GOT3 (cell line): Measurements from ENCODE around the gene RGL3.
"Not testable (repeated sequence)": the region's sequence is repeated elsewhere in the genome, so short reads cannot be mapped to it uniquely, and the experiment has no call there.

Experiments
- DNase-seq: peaks from one replicate; lab custom pipeline; 2025; ENCODE audit warnings: mixed read lengths; lab: John Stamatoyannopoulos, UW

The RGL3 gene

DNA sequence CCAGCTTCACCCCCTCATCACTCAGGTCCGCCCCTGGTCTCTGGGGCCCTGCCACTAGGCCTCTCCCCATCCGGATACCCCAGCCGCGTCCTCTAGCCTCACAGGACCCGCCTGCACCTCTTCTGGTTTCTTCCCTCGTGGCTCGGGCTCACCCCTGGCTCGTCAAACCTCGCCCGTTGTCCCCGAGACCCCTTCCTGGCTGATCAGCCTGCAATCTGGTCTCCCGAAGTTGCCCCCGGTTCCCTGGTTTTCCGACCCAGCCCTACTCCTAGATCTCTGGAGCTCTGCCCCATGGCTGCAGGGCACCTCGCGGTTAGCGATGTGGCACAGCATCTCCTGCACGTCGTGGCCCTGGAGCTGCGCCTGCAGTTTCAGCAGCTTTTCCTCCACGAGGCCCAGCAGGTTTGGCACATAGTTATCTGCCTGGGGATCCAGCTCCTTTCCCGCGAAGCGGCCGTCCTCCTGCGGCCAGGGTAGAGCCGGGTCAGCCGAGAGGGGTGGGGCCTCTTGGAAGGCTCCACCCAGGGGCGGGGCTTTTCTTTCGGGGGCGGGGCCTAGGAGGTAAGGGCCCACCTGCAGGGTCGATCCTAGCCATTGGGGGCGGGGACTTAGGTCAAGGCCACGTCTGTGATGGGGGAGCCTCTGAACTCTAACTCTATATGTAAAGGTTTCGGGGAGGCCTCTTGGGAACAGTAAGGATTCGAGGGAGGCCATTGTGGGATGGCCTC lies 2.4 kb upstream of the RGL3 start:
- DNase-seq: no peak

DNA sequence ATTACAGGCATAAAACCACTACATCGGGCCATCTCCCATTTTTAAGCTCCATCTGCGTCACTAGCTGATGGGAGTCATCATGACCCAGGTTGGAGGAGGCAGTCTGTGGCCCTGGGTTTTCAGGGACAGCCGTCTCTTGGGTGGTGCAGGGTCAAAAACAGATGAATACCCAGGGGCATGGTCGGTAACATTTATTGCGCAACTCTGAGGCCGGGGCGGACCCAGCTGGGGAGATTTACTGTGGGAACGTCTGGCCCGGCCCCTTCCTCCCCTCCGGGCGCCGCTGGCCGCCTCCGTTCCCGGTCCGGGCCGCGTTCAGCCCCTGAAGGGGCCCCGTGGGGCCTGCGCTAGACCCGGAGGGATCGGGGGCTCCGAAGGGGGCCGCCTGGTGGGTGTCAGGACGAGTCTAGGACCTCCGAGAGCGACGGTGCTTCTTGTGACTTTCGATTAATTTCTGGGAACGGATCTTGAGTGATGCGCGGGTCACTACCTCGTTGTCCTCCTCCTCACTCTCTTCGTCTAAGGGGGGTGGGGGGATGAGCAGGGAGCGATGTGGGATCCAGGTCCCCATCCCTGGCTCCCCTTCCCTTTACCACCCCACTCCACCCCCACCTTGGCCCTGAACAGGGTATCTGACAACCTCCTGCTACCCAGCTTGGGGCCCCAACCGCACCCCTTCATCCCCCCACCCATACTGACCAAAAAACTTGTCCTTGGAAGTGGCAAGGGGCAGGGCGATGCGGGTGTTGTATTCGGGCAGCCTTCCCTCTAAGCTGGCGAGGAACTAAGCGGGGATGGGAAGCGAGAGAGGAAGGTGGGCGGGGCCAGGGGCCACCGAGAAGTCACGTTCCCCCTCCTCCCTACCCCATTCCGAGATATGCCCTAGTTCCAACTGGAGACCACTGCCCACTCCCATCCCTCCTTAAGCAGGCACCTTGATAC lies 1.6 kb upstream of the RGL3 start:
- DNase-seq: no peak

DNA sequence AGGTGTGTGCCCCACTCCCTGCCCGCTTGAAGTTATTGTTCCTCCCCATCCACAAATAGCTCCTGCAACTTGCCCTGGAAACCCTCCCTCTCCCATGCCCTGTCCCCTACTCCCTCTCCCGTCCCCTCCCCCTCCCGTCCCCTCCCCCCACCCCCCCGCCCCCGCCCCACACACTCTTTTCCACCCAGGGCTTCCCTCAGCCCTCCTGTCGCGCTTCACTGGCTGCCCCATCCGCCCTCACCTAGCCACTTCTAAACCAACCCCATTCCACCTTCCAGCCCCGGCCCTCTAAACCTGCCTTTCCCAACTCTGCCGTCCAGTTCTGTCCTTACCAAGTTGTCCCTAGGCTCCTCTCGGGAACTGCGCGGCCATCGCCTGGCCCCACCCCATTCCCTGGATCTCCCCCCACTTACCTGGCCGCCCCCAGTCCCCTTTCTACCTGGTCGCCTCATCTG lies 993 bp downstream of the RGL3 start:
- DNase-seq: no peak

DNA sequence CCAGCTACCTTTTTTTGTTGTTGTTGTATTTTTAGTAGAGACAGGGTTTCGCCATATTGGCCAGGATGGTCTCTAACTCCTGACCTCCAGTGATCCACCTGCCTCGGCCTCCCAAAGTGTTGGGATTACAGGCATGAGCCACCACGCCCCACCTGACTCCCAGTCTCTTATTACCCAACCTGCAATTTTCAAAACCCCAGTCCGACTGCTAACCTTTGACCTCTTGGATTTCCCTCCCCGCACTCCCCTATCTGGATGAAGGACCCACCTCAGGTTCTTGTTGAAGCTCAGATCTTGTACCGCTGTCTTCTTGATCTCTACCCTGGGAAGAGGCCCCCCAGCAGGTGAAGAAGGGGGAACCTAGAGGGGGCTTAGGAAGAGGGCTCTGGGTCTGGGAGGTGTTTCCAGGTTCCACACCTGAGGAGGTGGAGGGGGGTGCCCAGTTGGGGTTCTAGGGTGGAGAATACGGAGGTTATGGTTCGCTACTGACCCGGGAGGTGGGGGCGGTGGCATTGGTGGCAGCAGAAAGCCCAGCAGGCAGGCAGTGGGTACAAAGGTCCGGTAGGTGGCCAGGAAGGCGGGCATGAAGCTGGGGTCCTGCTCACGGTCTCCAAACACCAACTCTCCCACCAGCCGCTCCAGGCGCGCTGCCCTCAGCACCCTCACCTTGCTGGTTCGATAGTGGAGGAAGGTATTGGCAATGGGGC lies 2.6 kb downstream of the RGL3 start:
- DNase-seq: no peak

DNA sequence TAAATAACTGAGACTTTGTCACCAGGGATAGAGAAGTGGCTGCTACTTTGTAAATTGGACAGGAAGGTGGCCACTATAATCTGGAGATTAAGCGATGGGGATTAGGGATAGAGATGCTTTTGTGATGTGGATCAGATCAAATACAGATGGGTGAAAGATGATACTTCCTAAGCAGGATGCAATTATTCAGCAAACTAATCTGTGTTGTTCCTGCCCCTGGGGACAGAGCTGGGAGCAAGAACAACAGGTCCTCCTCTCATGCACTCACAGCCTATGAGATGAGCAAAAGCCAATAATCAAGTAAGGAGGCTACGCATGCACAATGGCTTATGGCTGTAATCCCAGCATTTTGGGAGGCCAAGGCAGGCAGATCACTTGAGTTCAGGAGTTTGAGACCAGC lies 4.6 kb downstream of the RGL3 start:
- no peak for DNase-seq

DNA sequence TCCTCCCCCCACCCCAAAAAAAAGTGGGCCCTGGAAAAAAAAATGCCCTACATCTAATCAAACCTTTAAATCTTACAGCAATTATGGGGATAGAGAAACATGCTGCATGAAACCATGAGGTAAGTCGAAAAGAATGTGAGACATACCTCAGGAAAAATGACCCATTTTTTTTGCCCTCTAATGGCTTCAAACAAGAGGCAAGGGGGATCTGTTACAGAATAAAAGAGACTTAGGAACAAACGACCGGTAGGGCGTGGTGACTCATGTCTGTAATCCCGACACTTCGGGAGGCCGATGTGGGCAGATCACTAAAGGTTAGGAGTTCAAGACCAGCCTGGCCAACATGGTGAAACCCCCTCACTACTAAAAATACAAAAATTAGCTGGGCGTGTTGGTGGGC lies 8.4 kb downstream of the RGL3 start:
- DNase-seq: no peak

DNA sequence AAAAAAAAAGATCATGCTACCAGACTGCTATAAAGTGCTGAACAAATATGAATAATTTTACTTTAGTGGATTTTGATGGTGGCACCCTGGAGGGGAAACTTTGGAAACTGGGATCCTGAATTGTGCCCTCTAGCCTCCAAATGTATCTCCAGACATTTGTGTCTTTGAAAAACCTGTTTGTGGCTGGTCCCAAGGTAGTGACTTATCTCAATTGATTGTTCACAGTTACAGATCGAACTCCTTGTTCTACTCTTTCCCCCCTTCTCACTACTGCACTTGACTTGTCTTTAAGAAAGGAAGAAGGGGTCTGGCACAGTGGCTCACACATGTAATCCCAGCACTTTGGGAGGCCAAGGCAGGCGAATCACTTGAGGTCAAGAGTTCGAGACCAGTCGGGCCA lies 10.5 kb downstream of the RGL3 start:
- DNase-seq: no peak

DNA sequence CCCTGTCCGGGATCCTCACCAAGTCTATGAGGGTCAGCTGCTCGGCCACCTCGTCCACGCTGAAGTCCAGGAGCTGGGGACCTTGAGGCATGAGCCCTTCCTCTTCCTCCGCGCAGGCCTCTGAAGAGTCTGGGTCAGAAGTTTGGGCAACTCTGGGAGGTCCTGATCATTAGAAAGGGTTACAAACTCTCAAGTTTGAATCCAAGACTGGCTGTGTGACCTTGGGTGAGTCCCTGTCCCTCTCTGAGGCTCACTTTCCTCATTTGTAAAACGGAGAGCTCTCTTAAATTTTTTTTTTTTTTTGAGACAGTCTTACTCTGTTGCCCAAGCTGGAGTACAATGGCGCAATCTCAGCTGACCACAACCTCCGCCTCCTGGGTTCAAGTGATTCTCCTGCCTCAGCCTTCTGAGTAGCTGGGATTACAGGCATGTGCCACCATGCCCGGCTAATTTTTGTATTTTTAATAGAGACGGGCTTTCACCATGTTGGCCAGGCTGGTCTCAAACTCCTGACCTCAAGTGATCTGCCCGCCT lies 12.3 kb downstream of the RGL3 start:
- DNase-seq: not testable (repeated sequence)

DNA sequence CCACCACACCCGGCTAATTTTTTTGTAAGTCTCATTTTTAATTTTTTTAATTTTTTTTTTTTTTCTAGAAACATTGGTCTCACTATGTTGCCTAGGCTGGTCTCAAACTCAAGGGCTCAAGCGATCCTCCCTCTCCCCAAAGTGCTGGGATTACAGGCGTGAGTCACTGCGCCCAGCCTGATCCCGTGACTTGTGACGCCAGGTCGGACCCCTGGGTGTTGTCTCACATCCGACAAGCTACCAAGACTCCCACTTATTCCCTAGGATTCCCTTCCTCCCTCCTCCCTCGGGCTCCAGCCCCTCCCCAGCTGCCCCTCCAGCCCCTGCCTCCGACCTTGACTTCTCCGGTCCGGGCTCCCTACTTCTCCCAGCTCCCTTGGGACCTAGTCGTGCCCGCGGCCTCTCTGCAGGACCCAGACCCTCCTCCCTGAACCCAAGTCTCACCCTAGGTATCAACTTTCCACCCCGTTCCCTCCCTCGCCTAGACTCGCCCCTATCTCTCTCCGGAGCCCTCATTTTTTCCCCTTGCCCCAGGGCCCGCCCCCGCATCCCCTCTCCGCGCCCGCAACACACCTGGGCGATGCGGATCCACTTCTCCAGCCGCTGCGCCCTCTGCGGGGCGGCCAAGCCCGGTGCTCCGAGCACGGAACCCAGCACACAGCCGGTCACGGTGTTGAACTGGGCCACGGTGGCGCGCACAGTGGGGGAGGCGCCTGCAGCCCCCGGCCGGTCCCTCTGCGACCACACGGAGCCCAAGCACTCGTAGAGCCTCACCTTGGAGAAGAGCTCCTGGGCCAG lies 13.1 kb downstream of the RGL3 start:
- DNase-seq: no peak

DNA sequence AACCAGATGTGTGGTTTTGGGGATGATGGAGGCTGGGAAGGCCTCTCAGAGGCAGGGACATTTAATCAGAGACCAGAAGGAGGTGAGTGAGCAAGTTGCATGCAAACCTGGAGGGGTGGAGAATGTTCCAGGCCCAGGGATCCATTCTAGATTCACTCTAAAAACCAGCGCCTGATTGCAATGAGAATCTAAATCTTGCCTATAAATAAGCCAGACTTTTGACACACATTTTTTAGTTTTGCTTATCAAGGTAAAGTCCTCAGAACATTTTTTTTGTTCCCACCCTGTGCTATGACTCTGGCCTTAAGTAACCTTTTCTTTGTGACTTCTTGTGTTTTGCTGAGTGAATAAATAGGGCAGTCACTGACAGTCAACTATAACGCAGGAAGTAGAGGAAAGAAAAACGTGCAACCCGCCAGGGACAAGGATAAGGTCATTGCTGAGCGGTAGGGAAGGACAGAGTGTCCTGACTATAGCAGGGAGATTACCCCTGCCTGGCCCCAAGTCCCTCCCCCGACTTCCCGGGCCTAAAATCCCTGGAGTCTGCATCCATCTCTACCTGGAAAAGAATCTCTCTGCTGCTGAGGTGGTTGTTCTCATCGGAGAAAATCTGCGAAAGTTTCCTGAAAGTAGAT lies 14.4 kb downstream of the RGL3 start:
- no peak for DNase-seq

DNA sequence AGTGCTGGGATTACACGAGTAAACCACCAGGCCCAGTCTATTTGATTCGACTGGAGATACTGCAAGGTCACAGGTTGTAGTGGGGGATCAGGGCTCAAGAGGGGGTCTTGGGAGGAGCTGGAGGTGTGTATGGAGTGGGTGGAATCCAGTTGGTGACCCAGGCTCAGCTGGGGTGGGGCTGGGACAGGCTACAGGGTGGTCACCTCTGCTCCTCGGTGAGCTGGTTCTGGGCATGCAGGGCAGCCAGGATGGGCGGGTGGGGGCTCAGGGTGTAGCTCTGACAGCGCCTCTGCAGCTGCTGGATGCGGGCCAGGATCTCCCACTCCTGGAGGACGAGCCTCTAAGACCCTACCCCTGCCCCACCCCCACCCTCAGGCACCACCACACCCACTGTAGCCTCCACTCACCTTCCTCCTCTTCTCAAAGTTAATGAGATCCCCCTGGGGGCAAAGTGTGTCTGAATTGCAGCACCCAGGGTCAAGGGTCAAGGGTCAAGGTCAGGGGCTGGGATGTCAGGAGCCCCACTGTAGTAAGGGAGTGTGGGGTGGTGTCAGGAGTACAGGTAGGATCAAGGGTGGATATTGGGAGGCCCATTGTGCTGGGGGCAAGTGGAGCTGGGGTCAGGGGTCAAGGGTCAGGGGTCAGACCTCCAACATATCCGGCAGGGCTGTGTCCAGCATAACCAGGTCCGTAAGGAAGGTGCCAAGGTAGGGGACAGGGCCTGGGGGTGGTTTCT lies 17.1 kb downstream of the RGL3 start:
- DNase-seq: no peak

DNA sequence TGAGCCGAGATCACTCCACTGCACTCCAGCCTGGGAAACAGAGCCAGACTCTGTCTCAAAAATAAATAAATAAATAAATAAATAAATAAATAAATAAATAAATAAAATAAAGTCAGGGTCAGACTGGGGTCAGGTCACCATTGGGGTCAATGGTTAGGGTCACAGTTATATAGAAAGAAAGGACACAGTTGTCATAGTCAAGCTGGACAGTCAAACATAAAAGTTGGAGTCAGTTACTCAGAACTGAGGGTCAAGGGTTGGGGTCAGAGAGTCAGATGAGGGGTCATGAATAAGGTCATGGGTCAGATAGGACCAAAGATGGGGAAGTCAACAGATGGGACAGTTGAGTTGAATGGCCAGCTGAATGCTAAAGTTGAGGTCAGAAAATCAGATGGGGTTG lies 18.3 kb downstream of the RGL3 start:
- DNase-seq: no peak

DNA sequence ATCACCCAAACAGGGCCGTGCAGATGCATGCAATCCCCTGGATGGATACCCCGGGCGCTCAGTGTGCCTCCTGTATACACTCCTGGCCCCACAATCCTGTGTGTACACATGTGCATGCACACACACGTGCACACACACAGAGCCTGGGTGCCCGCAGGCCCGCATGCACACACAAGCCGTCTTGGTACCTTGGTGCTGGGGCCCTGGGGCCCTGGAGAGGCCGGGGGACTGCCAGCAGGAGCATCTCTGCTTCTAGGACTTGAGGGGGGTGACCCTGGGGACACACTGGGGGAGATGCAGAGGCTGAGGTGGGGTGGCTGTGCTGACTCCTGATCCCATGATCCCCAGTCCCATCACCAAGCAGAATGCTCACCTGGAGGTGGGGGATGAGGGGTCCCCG lies 19.4 kb downstream of the RGL3 start:
- DNase-seq: no peak

DNA sequence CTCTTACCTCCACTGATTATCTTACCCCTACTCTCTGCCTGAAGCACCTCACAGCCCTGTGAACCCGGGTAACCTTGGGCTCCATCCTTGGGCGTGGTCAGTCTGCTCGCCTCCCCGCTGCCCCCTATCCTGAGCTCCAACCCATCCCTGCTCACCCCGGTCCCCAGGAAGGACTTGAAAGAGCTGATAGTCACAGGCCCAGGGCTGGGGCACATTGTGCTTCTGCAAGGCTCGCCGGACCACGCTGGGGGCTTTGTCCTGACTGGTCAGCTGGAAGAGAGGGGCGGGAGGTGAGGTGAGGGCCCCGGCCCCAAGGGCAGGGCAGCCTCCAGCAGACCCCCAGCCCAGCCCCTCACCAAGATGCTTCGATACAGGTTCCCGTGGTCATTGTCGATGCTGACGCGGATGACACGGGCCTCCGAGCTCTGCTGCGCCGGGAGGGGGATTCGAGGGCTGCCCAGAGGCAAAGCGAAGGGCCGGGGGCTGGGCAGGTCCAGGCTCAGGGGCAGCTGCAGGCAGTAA lies 22.0 kb downstream of the RGL3 start:
- DNase-seq: no peak

DNA sequence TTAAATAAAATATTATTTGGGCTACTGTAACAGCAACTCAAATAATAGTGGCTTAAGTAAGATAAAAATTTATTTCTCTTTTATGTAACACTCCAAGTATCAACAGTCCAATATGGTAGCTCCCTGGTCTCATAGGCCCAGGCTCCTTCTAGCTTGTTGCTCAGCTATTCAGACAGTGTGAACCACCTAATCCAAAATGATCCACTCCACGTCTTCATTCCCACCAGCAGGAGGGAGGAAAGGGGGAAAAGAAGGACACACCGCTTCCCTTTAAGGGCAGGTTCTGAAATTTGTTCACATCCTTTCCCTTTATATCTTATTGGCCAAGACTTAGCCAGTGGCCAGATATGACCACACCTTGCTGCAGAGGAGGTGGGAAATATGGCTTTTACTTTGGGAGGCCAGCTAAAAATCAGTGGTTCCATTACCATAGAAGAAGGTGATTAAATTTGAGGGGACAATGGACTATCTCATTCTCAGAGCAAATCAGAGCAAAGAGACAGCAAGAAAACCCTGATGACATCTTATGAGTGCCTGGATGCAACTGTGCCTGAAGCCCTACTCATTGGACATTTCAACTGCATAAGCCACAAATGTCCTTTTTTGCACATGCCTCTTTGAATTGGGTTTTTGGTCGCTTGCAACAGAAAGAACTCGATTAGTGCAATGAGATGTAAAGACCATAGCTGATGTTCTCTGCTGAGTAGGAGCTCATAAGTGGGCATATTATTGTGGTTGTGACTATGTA lies 28.0 kb downstream of the RGL3 start:
- DNase-seq: no peak

DNA sequence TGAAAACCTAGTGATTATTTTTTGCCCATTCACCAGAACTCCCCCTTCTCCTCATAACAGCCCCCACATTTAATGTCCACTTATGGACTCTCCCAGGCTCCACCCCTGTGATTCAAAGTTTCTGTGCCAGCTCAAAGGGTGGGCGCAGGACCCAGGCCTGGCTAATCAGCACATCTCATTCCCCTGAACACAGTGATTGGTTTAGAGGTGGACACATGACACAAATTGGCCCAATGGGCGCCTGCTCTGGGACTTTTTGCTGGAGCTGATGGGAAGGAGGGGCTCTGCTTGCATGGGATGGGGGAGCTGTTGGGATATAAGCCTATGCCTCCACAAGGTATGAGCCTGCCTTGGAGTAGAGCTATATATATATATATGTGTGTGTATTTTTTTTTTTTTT lies 28.8 kb downstream of the RGL3 start:
- DNase-seq: no peak

DNA sequence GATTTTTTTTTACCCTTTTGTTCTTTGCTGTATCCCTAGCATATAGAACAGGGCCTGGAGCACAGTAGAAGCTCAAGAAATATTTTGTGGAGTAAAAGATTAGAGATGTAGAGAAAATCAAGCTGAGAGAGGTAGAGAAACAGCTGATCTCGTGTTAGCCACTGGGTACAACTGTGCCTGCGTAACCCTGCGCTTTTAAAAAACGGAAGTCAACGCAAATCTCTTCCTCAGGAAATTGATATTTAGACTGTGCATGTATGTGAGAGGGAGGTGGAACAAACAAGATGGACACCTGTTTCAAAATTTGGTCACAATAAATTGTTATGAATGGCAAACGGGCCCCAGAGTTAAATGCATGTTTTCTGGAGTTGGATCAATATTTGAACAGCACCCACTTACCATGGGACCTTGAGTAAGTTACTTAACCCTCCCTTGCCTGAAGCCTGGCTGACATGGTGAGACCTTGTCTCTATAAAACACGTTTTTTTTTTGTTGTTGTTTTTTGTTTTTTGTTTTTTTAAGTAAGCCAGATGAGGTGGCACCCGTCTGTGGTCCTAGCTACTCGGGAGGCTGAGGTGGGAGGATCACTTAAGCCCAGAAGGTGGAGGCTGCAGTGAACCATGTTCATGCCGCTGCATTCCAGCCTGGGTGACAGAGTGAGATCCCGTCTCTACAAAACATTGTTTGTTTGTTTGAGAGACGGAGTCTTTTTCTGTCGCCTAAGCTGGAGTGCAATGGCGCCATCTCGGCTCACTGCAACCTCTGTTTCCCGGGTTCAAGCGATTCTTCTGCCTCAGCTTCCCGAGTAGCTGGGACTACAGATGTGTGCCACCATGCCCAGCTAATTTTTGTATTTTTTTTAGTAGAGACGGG lies 31.7 kb downstream of the RGL3 start:
- no peak for DNase-seq

DNA sequence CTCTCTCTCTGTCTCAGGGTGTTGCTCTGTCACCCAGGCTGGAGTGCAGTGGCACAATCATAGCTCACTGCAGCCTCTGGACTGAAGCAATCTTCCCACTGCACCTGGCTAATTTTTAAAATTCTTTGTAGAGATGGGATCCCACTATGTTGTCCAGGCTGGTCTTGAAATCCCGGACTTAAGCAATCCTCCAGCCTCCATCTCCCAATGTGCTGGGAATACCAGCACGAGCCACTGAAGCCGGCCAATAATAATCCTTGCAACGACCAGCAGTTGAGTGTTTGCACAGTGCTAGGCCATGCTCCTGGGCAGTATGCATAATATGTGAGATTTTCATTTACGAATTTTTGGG lies 34.4 kb downstream of the RGL3 start:
- DNase-seq: no peak

DNA sequence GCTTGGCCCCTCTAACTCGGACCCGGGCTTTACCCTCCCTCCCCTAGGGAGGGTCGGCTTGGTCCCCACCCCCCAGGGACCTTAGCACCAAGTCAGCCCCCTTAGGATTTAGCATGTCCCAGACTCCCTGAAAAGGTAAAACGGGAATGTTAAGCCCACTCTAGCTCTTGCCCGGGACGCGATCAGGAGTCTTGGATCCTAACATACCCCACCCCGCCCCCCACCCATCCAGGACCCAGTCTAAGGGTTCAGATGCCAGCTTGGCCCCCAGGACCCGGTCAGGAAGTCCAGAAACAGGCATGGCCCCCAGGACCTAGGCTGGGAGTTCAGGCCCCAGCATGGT lies 35.4 kb downstream of the RGL3 start:
- DNase-seq: no peak
